NCI-H82 (cell line): ENCODE results near the gene TTC7B.

Experiments
- DNase-seq: peaks from one replicate; lab custom pipeline; 2025; lab: John Stamatoyannopoulos, UW

TTC7B gene

GRCh38 chr14:90703841-90704737 is 112.1 kb downstream of the TTC7B start:
- DNase-seq: no peak

GRCh38 chr14:90700933-90701776 is 115.1 kb downstream of the TTC7B start:
- DNase-seq: no peak

GRCh38 chr14:90699016-90699415 is 117.2 kb downstream of the TTC7B start:
- DNase-seq: no peak

GRCh38 chr14:90698379-90698869 is 117.8 kb downstream of the TTC7B start:
- DNase-seq: peak; percentile 23

- peak; percentile 69 for DNase-seq
Measured at GRCh38 chr14:90697577-90698206, 118.5 kb downstream of the TTC7B start.

- DNase-seq: no peak
Measured at GRCh38 chr14:90697132-90697531, 119.1 kb downstream of the TTC7B start.

- no peak for DNase-seq
Measured at GRCh38 chr14:90696720-90697119, 119.5 kb downstream of the TTC7B start.

- DNase-seq: no peak
Measured at GRCh38 chr14:90695997-90696660, 120.1 kb downstream of the TTC7B start.

GRCh38 chr14:90693413-90693812 is 122.8 kb downstream of the TTC7B start:
- no peak for DNase-seq

- DNase-seq: no peak
Measured at GRCh38 chr14:90692826-90693225, 123.4 kb downstream of the TTC7B start.

- DNase-seq: no peak
Measured at GRCh38 chr14:90692061-90692460, 124.2 kb downstream of the TTC7B start.

GRCh38 chr14:90691627-90692026 is 124.6 kb downstream of the TTC7B start:
- no peak for DNase-seq

GRCh38 chr14:90687680-90688079 is 128.6 kb downstream of the TTC7B start:
- DNase-seq: no peak

- DNase-seq: no peak
Measured at GRCh38 chr14:90682615-90683014, 133.6 kb downstream of the TTC7B start.

GRCh38 chr14:90681929-90682328 is 134.3 kb downstream of the TTC7B start:
- no peak for DNase-seq

- DNase-seq: no peak
Measured at GRCh38 chr14:90678846-90679362, 137.3 kb downstream of the TTC7B start.

GRCh38 chr14:90678420-90678819 is 137.8 kb downstream of the TTC7B start:
- no peak for DNase-seq

- no peak for DNase-seq
Measured at GRCh38 chr14:90677484-90678050, 138.7 kb downstream of the TTC7B start.

- DNase-seq: no peak
Measured at GRCh38 chr14:90676912-90677311, 139.3 kb downstream of the TTC7B start.

GRCh38 chr14:90676356-90676755 is 139.9 kb downstream of the TTC7B start:
- DNase-seq: no peak

- no peak for DNase-seq
Measured at GRCh38 chr14:90675399-90675798, 140.8 kb downstream of the TTC7B start.
